Spleen (tissue), 11 donors: Measurements from ENCODE around the gene UCK1. TPM values are rescaled to one million over a fixed set of nuclear protein-coding genes. Genes with fewer than 3 reads are reported as not detected.

Source experiments
- DNase-seq: peaks from one replicate; pipeline ENCODE4 v3.0.0-alpha.2; 2020
- H3K27ac ChIP-seq, 8 donors: fragments of 200-600 bp; sonication (generic) in 7 of 8; 1 replicate in 4 of 8; 2 replicates in 4 of 8; pipeline versions ENCODE4 v1.5.0 to v1.8.0; 2016 to 2021; ENCODE audit warnings: inconsistent platforms in 4 of 8, mild to moderate bottlenecking in 4 of 8, moderate library complexity in 1 of 8
- H3K27me3 ChIP-seq, 7 donors: fragments of 200-600 bp; sonication (generic) in 6 of 7; replicated peaks in 1 of 7; 1 replicate in 4 of 7; 2 replicates in 3 of 7; pipeline versions ENCODE4 v1.5.0 to v1.8.0; 2016 to 2021; ENCODE audit warnings: inconsistent platforms in 3 of 7, mild to moderate bottlenecking in 1 of 7
- H3K36me3 ChIP-seq, 6 donors: fragments of 200-600 bp; sonication (generic) in 5 of 6; 1 replicate in 4 of 6; 2 replicates in 2 of 6; pipeline versions ENCODE4 v1.5.0 to v1.8.0; 2016 to 2021; ENCODE audit warnings: inconsistent platforms in 2 of 6
- H3K4me1 ChIP-seq, 6 donors: fragments of 200-600 bp; sonication (generic) in 5 of 6; 1 replicate in 3 of 6; 2 replicates in 3 of 6; pipeline versions ENCODE4 v1.5.0 to v1.8.0; 2016 to 2021; ENCODE audit warnings: inconsistent platforms in 3 of 6
- H3K4me3 ChIP-seq, 8 donors: fragments of 200-600 bp; sonication (generic) in 7 of 8; 1 replicate in 4 of 8; 2 replicates in 4 of 8; pipeline versions ENCODE4 v1.5.0 to v1.8.0; 2016 to 2021; ENCODE audit warnings: inconsistent platforms in 4 of 8, mild to moderate bottlenecking in 4 of 8, moderate library complexity in 2 of 8
- H3K9me3 ChIP-seq, 8 donors: fragments of 200-600 bp; sonication (generic) in 7 of 8; 1 replicate in 4 of 8; 2 replicates in 4 of 8; pipeline versions ENCODE4 v1.5.0 to v1.8.0; 2016 to 2021; ENCODE audit warnings: inconsistent platforms in 4 of 8
- POLR2A ChIP-seq, 3 donors: fragments of 450-650 bp; IDR thresholded peaks; one replicate each; pipeline ENCODE4 v1.5.1; 2017; ENCODE audit warnings: antibody characterized with exemption in 3 of 3, mild to moderate bottlenecking in 1 of 3
- POLR2AphosphoS5 ChIP-seq, 3 donors: sonication (generic); formaldehyde crosslinking; IDR thresholded peaks; one replicate each; pipeline ENCODE4 v1.5.1; 2017; ENCODE audit warnings: antibody characterized with exemption in 3 of 3
- WGBS, 5 donors: extraction: QIAGEN DNeasy Blood & Tissue Kit in 3 of 5; methylation state at CpG; one replicate each; pipeline versions ENCODE4 v1.1.5 to v1.1.7; 2013 to 2018; 5-methylcytosine and 5-hydroxymethylcytosine counted together
- intact Hi-C: fragments of 100-400 bp; cut with DNase I; formaldehyde crosslinking; loops from one replicate; pipeline ENCODE4 v1.15.0; 2023; ENCODE audit warnings: low total_unique reads
- polyA plus RNA-seq, 3 donors: library from polyadenylated mRNA; stranded (reverse); fragments of 200-250 nt; gene quantifications; one replicate each; pipeline ENCODE4 v1.2.1, GENCODE V29; 2013
- total RNA-seq, 7 donors: library from RNA; depleted of rRNA in 3 of 7; stranded (reverse); fragments of >200 nt in 3 of 7; fragmentation: NEBNext Ultra II Directional in 4 of 7; extraction: Animal tissue kit (Norgen Biotek cat#: 25700) in 4 of 7; gene quantifications; one replicate each; pipeline versions ENCODE4 v1.1.0 to v1.2.1, GENCODE V29; 2016 to 2021
- TF ChIP-seq, protein P1 (sequence below), 11 experiments: fragments of 200-600 bp in 7 of 11; fragments of 450-650 bp in 4 of 11; sonication (generic) in 4 of 11; IDR thresholded peaks in 8 of 11; conservative IDR thresholded peaks in 3 of 11; 1 replicate in 7 of 11; 2 replicates in 4 of 11; pipeline versions ENCODE4 v1.4.0 to v1.8.0; 2016 to 2021; ENCODE audit warnings: antibody characterized with exemption in 11 of 11, inconsistent platforms in 4 of 11, mild to moderate bottlenecking in 1 of 11
- donor health status: healthy with polysubstance abuse.
- donor health status: DM: no; HTN: no; CAD: no; lungs with moderate emphysema.
- donor health status: DM: no; HTN: no; CAD: no.
- donor health status: Bipolar disorder and iron deficiency.
- donor health status: healthy.
- donor health status: DM: no; HTN: no; CAD: no.
- donor health status: DM: yes; HTN: yes; CAD: no.

Gene UCK1
- total and polyA plus RNA-seq, 10 donors = 20.3 to 32.9 (median 23.8) TPM

DNA sequence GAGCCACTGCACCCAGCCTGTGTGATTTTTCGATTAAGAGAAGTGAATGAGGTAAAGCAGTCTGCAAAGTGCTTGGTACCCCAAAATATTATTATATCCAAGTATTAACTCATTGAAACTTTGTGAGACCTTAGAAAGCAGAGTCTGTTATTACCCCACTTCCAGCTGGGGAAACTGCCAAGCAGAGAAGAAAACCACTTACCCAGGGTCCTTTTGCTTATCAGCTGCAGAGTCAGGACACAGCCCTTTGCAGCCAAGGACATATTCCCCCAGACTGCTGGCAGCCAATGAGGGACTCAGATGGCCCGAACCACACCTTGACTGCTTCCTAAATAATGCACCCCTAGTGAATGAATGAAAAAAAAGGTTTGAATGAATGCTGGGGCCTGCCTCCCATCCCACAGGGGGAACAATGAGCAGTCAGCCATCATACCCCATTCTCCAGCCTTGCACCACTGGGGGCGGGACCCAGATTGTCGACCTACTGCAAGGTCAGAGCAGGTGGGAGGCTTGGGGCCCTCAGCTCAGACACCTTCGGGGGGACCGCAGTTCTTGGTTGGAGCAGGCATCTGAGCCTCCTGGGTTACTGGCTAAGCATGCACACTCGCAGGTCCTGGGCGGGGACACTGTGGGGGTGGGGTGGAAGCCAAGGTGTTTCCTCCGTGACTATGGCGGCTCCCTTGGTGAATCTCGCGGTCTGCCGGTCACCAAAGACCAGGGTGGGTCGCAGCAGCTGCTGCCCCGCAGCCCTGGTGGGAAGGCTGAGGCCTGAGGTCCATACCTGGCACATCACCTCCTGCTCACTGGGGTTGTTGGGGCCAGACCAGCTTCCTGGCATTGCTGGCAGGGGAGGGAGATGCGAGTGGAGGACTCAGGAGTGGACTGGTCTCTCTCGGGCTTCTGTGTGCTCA, 43.9 kb upstream of the UCK1 start:
- H3K27me3 ChIP-seq = no peaks in the 10 kb centered on the region
- no peak overlapping the region for H3K4me3 ChIP-seq
- peaks cover 0 to 98% (median 53%) of the 10 kb centered on the region in 6 donors for H3K36me3 ChIP-seq
- no peak for DNase-seq
- H3K9me3 ChIP-seq = no peaks in the 10 kb centered on the region
- TF ChIP-seq POLR2A (IDR thresholded peaks at IDR 0.05) = no peak
- TF ChIP-seq POLR2AphosphoS5 (IDR thresholded peaks at IDR 0.05) = peak; percentile 26 to 55 (median 32)
- TF ChIP-seq, protein P1, sequence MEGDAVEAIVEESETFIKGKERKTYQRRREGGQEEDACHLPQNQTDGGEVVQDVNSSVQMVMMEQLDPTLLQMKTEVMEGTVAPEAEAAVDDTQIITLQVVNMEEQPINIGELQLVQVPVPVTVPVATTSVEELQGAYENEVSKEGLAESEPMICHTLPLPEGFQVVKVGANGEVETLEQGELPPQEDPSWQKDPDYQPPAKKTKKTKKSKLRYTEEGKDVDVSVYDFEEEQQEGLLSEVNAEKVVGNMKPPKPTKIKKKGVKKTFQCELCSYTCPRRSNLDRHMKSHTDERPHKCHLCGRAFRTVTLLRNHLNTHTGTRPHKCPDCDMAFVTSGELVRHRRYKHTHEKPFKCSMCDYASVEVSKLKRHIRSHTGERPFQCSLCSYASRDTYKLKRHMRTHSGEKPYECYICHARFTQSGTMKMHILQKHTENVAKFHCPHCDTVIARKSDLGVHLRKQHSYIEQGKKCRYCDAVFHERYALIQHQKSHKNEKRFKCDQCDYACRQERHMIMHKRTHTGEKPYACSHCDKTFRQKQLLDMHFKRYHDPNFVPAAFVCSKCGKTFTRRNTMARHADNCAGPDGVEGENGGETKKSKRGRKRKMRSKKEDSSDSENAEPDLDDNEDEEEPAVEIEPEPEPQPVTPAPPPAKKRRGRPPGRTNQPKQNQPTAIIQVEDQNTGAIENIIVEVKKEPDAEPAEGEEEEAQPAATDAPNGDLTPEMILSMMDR (IDR thresholded peaks at IDR 0.05 in 8 of 11, conservative IDR thresholded peaks at IDR 0.05 in 3 of 11) = no peak
- 87 to 94% (median 89%) methylated on average over 11 to 17 of the region's 17 CpGs for whole genome bisulfite sequencing, 5 donors
- no peak overlapping the region for H3K27ac ChIP-seq
- intact Hi-C loops = no loop called here
- H3K4me1 ChIP-seq = peaks cover 5 to 32% (median 22%) of the 10 kb centered on the region in 6 donors

DNA sequence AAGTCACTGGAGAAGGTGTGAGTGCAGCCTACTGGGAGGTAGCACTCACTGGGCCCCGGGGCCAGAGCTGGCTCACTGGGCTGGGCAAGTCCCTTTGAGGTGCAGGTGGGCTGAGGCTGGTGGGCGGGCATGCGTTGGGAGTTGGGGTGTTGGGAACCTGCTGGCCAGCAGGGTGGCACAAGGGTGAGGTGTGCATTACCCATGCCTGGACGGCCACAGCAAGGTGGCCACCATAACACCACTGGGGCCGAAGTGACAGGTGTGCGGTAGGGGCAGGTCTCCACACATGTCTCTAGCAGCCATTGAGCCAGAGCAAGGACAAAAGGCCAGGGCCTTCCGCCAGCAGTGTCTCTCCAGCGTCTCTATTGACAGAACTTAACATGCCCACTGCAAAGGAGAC, 36.8 kb upstream of the UCK1 start:
- Histone ChIP-seq H3K4me1 (no peaks in the 10 kb centered on the region), H3K27ac (no peak overlapping the region), H3K27me3 (no peaks in the 10 kb centered on the region), H3K36me3 (peaks cover 0 to 47% (median 16%) of the 10 kb centered on the region in 6 donors), H3K9me3 (peaks cover 0 to 13% (median 4%) of the 10 kb centered on the region in 8 donors), H3K4me3 (no peak overlapping the region)
- DNase-seq = no peak
- intact Hi-C loops = no loop called here
- WGBS, 5 donors = 92 to 98% (median 97%) methylated on average over 8 of the region's 8 CpGs
- no peak for TF ChIP-seq POLR2A (IDR thresholded peaks at IDR 0.05)
- TF ChIP-seq, protein P1 (IDR thresholded peaks at IDR 0.05 in 8 of 11, conservative IDR thresholded peaks at IDR 0.05 in 3 of 11) = no peak
- TF ChIP-seq POLR2AphosphoS5 (IDR thresholded peaks at IDR 0.05) = peak in 1 of 3 donors; percentile 51

DNA sequence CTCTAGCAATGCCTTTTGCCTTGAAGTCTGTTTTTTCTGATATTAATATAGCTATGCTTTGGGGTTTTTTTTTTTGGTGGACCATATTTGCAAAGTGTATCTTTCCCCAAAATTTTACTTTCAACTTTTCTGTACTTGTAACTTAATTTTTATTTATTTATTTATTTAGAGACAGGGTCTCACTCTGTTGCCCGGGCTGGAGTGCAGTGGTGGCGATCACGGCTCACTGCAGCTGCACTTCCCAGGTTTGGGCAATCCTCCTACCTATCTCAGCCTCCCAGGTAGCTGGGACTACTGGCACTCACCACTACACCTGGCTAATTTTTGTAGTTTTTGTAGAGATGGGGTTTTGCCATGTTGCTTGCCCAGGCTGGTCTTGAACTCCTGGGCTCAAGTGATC, 35.1 kb upstream of the UCK1 start:
- H3K27me3 ChIP-seq = no peaks in the 10 kb centered on the region
- peaks cover 0 to 30% (median 2%) of the 10 kb centered on the region in 6 donors for H3K36me3 ChIP-seq
- H3K27ac ChIP-seq = no peak overlapping the region
- intact Hi-C loops = no loop called here
- H3K4me3 ChIP-seq = no peak overlapping the region
- 96 to 98% (median 97%) methylated on average over 3 of the region's 3 CpGs for WGBS, 5 donors
- H3K9me3 ChIP-seq = peaks cover 0 to 26% (median 11%) of the 10 kb centered on the region in 8 donors
- no peak for DNase-seq
- H3K4me1 ChIP-seq = no peaks in the 10 kb centered on the region
- TF ChIP-seq POLR2AphosphoS5 (IDR thresholded peaks at IDR 0.05) (no peak), POLR2A (IDR thresholded peaks at IDR 0.05) (no peak)
- TF ChIP-seq, protein P1 (IDR thresholded peaks at IDR 0.05 in 8 of 11, conservative IDR thresholded peaks at IDR 0.05 in 3 of 11) = no peak

DNA sequence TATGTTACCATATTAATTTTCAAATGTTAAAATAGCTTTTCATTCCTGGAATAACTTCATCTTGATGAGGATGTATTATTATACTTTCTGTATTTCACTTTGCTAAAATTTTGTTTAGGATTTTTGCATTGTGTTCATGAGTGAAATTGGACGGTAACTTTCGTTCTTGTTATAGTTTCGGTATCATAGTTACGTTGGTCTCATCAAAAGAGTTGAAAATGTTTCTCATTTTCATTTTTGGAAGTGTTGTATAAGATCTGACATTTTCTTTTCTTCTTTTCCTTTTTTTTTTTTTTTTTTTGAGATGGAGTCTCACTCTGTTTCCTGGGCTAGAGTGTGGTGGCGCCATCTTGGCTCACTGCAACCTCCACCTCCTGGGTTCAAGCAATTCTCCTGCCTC, 34.3 kb upstream of the UCK1 start:
- 67 to 97% (median 81%) methylated on average over 5 of the region's 5 CpGs for WGBS, 5 donors
- TF ChIP-seq POLR2A (IDR thresholded peaks at IDR 0.05) (no peak), POLR2AphosphoS5 (IDR thresholded peaks at IDR 0.05) (no peak)
- TF ChIP-seq, protein P1 (IDR thresholded peaks at IDR 0.05 in 8 of 11, conservative IDR thresholded peaks at IDR 0.05 in 3 of 11) = no peak
- Histone ChIP-seq H3K27me3 (no peaks in the 10 kb centered on the region), H3K4me3 (no peak overlapping the region), H3K27ac (no peak overlapping the region), H3K4me1 (no peaks in the 10 kb centered on the region), H3K9me3 (peaks cover 0 to 33% (median 14%) of the 10 kb centered on the region in 8 donors), H3K36me3 (peaks cover 0 to 24% (median 2%) of the 10 kb centered on the region in 6 donors)
- intact Hi-C loops = no loop called here
- no peak for DNase-seq
